ENCODE data around the gene AJAP1.

AJAP1 gene

DNA sequence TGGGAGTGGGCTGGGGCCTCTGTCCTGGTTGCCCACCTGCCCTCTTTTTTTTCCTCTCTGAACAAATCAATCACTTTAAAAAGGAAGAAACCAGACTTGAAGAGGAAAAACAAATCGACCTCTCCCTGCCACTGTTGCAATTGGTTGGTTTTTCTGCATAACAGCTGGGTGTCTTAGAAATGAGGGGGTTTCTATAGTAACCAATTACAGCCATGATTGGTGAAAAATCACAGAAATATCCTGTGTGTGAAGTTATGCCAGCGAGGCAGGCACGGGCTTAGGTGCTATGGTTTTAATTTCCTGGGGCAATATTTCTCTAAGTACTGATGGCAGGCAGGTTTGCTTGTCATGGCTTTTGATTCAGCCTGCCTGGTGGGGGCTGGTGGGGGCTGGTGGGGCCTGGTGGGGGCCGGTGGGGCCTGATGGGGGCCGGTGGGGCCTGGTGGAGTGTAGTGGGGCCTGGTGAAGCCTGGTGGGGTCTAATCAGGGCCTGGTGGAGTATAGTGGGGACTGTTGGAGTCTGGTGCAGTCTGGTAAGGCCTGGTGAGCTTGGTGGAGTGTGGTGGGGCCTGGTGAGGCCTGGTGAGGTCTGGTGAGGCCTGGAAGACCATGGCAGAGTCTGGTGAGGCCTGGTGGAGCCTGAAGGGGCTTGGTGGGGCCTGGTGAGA lies 54.6 kb downstream of the AJAP1 start:
- DNase-seq = no peak

DNA sequence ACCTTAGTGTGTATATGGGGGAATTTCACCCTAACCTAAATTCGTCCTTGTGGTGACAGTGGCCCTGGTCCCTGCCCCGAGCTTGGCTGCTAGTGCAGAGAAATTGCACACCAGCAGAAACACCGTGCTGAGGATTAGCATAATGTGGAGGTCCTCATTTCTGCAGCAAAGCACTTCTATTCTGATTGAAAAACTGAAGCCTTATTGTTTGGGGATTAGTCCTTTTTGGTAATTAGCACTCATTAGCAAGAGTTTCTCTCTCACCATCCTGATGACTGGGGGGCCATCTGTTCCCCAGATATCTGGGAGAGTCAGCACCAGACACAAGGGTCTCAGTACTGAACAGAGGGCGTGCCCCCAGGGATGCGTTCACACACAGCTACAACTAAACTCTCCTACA lies 55.2 kb downstream of the AJAP1 start:
- DNase-seq = no peak

DNA sequence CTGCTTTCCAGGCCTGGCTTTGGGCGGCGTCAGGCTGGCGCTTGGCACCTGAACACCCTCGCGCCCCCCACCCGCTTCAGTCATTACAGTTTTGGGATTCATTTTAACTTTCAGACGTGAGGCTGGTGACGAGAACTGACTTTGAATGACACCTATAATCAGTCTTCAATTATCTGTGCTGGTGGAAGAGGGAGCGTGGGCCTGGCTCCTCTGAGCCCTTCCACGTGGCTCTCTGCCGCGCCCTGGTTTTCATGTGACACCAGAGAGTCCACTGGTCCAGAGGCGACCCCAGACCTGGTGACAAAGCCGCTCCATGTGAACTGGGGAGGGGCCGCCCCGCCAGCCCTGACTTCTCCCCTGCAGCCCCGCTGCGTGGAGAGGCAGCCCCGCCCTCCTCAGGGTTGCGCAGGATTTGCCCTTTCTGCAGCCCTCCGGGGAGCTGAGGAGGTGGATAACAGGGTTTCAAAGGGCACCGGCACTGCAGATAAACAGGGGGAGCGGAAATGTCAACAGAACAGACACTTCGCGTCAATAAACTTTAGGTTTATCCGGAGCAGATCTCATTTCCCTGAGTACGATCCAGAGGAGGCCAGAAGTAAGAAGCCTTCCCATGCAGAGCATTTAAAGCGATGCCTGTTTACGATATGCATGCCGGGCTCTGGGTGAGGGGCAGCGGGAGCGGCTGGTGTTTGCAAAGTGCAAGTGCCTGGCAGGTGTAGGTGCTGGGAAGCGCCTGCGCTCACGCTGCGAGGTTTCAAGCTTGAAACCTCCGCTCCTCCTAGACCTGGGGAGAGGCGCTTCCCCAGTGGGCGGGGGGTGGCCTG lies 56.4 kb downstream of the AJAP1 start:
- no peak for DNase-seq

DNA sequence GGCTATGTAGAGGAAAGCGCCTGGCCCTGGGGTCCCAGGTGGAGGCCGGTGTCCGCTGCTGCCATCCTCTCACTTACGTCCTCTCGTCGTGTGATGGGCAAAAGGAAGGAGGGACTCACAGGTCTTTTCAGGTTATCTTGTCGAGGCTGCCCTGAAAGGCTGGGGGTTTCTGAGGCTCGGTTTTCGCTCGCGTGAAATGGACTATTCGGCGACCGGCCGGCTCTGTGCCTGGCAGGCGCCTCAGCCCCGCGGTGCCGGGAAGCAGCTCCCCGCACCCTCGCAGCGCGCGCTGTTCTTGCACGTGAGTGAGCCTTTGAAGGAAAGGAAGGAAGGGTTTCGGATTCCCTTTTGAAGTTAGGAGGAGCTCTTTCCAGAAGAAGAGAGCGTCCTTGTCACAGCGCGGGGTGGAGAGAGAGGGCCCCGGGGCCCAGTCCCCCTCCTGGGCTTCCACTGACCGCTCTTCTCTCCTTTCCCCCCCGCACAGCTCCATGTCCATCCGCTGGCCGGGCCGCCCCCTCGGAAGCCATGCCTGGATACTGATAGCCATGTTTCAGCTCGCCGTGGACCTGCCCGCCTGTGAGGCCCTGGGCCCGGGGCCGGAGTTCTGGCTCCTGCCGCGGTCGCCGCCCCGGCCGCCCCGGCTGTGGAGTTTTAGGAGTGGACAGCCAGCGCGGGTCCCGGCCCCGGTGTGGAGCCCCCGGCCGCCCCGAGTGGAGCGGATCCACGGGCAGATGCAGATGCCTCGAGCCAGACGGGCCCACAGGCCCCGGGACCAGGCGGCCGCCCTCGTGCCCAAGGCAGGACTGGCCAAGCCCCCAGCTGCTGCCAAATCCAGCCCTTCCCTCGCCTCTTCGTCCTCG lies 57.2 kb downstream of the AJAP1 start:
- DNase-seq = no peak

DNA sequence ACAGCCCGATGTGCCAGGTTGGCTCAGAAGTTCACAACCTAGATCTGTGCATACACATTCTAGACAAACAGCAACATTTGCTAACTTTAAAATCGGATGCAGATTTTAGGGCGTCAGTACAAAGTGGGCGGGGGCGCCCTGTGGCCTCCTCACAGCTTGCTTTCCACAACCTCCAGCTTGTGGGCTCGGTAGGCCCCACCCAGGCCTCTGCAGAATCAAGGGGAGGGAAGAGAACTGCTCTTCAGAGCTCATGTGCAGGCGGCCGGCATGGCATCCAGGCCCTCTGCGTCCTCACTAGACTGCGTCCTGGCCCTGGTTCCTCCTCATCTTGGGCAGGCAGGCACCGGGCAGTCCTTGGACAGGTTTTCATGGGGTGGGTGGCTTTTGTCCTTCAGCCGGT lies 59.3 kb downstream of the AJAP1 start:
- no peak for DNase-seq

DNA sequence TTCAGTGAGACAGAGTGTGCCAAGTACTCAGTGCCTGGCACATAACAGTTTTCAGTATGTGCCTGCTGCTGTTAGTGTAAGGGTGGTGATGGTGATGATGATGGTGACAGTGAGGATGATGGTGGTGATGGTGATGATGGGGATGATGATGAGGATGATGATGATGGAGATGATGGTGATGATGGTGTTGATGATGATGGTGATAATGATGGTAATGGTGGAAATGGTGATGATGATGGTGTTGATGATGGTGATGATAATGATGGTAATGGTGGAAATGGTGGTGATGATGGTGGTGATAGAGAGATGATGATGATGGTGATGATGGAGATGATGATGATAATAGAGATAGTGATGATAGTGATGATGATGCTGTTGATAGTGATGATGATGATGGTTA lies 62.0 kb downstream of the AJAP1 start:
- no peak for DNase-seq

DNA sequence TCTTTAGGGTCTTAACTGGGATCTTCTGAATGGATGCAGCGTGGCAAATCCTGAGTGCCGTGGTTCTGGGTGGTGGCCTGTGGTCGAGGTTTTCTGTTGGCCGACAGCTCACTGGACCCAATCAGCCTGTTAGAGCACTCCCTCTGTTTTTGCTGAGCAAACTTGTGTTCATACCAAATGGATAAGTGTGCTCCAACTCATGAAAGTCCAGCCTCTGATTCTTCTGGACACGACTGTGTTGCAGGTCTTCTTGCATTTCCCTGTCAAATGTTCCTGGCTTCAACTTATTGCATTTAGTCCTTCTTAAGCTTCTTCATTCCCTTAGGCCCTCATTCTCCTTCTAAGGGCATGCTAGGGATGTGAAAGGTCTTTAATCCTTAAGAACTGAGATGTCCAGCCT lies 63.7 kb downstream of the AJAP1 start:
- no peak for DNase-seq

DNA sequence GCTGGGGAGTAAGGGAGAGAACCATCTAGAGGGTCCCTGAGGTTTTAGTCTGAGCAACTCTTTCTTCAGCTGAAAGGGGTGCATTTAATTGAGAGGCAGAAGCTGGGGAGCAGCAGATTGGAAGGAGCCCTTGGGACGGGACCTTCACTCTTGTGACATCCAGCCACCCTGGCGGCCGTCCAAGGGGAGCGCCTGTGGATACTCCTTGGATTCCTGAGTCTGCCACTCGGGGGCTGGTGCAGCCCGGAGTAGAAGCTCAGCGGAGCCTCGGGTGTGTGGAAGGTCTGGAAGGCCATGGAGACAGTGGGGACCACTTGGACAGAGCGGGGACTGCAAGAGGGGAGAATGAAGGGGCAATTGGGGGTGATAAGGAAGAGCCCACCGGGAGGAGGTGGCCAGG lies 68.7 kb downstream of the AJAP1 start:
- DNase-seq = no peak

DNA sequence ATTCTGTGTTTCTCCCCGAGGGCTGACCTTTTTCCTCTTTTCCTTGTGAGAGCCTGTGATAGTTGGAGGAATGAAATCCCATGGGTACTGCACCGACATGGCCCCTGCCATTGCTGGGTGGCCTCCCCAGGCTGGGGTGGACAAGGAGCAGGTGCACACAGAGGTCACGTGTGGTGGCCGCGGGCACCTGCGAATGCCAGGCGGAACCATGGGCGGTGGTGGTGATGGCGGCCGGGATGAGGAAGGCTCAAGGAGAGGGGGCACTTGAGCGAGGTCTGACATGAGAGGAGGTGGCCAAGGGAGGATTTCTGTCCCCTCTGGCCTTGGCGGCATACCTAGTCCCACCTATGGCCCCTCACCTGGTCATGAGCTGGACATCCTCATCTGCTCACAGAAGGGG lies 69.6 kb downstream of the AJAP1 start:
- no peak for DNase-seq

DNA sequence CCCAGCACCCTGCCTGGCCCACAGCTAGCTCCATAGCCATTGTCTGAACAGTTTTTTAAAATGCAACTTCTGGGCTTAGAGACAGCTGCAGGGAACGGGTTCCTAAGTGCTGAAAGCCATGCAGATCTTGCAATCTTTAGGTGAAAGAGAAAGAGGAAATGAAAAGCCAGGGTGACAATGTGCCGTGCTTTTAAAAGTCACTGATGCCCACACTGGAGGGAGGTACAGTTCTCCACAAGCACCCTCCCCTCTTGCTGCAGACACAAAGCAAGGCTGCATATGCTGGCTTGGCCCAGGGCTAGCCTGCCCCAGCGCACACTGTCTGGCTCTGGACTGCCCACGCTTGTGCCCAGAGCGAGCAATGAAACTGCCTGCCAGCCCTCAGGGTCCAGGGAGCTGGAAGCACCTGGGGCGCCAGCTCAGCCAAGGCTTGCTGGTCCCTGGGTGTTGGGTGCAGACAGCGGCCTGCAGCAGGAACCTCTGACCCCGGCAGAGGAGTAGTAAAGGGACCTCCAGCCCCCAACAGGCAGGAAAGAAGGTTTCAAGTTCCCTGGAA lies 70.4 kb downstream of the AJAP1 start:
- DNase-seq = no peak

DNA sequence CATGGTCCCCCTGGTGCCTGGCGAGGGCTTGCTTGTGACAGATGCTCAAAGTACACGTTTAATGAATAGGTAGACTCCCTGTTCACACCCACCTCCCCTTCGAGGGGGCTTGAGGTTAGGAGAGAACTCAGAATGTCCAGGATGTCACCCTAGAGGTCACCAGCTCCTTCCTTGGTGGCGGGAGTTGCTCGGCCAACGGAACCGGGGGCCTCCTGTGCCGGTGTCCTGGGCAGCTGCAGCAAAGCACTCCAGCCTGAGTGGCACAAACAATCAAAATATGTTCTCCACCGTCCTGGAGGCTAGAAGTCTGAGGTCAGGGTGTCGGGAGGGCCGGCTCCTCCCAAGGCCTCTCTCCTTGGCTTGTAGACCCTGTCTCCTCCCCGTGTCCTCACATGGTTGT lies 71.0 kb downstream of the AJAP1 start:
- no peak for DNase-seq

DNA sequence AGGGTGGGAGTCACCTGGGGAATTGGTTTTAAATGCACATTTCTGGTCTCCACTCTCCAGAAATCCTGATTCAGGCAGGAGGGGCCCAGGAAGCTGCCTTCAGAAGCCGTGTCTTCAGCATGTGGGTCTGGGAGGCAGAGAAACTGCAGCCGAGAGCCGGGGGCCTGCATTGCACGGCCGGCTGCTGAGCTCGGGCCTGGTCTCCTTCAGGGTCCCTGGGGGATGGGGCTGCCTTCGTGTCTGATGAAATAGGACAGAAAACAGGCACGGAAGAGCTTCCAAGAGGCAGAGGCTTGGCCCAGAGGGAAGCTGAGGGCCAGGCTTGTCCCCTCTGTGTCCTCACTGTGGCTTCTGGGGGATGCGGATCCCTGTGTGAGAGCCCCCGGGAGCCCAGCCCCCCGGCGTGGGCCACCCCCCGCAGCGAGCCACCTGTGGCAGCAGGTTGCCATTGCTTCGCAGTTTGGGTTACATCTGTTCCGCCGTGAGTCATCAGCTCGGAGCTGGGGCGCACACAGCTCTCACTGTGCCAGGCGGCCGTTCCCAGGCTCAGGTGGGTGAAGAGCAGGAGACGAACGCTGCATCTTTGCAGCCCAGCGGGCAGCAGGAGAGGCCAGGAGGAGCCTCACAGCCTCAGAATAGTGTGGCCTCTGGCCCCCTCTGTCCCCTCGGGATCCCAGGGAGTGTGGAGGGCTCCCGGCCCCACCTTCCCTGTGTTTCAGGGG lies 72.4 kb downstream of the AJAP1 start:
- no peak for DNase-seq

DNA sequence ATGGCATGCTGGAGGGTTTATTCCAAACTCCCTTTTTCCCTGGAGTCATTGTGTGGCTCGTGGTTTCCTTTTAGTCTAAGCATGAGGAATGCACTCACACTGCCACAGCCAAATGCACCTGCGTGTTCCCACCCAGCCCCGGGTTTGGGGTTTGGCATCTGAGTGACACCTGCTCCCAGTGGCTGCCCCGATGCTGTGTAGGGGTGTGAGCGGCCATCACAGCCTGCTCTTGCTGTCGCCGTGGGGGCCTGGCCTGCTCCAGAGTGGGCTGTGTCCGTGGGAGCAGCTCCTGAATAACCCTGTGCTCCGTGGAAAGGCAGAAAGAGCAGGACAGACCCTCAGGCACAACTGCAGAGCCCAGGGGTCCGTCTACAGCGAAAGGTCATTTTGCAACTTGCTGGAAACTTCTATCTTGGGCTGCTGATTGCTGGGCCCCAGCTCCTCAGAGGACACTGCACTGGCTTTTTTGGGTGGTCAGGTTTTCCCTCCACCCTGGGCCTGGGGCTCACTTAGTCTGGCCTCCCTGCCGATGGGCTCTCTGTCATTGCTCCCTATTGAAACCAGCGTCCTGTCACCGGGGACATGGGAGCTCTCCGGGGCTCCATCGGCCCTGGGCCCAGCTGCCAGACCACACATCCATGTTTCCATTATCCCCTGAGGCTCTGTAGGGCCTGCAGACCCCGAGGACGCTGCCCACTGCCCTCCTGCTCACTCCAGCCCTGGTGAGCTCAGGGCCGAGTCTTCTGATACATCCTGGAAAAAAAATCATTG lies 74.1 kb downstream of the AJAP1 start:
- no peak for DNase-seq

DNA sequence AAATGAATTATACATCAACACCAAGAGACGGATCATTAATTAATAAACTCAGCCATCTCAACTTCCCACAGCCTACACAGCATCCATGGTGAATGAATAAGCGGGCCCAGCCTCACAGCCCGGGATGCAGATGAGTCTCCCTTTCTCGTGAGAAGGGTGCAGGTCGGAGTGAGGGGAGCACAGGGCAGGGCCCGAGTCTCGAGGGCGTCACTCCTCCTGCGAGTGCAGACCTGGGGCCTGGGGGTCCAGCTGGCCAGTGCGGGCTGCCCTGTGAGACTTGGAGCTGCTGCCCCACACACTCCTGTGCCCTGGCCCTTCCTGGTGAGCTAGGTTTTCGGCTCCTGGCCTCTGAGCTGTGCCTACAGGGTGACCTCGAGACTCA lies 74.7 kb downstream of the AJAP1 start:
- DNase-seq = no peak

DNA sequence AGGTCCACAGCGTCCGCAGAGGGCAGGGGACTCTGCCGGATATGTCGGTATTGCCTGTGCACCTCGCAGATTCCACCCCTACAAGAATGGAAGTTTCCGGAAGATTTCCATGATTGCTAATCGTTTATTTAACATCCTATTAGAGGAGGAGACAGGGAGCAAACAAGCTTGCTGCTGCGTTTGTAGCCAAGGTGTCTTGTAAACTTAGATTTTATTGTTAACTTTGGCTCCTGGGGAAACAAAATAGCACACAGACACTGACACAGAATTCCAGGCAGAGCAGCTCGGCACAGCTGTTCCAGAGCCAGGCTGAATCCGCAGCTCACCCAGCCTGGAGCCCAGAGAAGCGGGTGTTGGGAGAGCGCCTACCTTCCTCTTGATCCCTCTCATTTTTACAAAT lies 75.7 kb downstream of the AJAP1 start:
- DNase-seq = no peak

DNA sequence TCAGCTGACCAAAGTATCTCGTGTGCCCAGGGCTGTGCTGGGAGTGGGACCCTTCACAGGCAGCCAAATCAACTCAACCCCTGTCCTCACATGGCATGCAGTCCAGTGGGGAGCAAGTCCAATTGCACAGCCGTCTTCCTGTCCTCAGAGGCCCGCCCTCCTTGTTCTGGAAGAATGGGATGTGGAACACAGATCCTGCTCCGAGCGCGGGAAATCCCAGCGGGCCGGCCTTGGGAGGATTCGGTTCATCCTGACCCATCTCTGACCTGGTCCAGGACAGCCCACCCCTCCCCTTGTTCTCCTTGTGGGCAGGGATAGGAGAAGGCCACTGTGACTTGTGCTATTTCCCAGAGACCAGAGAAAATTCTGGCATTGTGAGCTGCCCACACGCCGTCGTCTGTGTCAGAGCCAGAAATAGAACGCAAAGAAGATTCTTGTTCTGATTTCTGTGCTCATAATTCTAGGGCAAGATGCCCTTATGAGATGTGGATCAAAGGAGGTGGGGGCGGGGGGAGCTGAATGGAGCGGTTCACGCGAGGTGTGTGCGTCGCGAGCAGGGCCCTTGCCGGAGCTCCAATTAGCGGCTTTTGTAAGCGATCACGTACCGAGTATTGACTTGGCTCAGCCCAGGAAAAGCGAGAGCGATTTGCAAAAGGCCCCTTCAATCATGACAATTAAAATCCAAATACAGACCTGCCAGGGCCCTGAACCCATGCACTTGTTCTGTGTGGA lies 79.2 kb downstream of the AJAP1 start:
- DNase-seq = no peak

DNA sequence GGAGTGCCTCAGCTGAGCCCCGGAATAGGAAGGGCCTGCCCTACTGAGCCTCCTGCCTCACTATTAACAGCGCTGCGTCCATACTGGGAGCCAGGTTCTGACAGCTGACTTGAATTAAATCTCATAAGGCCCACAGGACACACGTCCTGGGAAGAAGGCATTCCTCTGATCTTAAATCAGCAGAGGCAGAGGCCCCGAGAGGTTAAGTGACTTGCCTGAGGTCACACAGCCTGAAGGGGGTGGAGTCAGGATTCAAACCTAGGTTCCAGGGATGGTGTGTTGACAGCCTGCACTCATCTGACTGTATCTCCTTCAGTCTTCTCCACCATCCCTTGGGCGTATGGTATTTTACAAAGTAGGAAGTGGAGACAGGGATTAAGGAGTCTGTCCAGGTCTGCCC lies 79.8 kb downstream of the AJAP1 start:
- DNase-seq = no peak

DNA sequence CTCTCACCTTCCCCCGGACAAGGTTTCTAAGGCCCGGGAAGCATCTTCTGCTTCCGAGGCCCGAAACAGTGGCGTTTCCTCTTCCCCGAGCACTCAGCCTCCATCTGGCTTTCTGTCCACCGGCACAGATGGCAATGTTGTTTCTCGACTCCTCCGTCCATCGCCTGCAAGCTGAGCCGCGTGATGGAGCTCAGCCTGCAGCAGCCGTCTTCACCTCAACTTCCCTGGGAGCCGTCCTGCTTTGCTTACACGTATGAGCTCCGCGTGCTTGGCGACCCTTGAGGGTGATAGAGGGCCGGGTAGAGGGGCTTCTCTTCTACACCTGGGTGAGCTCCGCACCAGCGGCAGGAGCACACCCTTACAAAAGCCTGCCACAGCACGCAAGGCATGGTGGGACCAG lies 80.4 kb downstream of the AJAP1 start:
- no peak for DNase-seq

DNA sequence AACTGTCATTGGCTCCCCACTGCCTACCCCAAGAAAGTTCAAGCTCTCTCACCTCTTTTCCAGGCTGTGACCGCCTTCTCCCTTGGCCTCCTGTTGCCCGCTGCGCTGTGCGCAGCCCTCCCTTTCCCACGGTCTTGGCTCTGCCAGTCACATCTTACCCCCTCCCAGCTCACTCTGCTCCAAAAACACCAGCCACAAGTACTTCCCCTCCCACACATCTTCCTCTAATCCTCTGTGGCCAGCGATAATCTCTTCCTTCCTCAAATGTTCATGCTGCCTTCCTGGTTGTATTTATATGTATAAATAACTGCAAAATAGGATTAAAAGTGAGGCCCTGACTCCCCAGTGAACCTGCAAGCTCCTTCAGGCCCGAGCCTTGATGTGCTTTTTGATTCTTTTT lies 81.8 kb downstream of the AJAP1 start:
- no peak for DNase-seq

DNA sequence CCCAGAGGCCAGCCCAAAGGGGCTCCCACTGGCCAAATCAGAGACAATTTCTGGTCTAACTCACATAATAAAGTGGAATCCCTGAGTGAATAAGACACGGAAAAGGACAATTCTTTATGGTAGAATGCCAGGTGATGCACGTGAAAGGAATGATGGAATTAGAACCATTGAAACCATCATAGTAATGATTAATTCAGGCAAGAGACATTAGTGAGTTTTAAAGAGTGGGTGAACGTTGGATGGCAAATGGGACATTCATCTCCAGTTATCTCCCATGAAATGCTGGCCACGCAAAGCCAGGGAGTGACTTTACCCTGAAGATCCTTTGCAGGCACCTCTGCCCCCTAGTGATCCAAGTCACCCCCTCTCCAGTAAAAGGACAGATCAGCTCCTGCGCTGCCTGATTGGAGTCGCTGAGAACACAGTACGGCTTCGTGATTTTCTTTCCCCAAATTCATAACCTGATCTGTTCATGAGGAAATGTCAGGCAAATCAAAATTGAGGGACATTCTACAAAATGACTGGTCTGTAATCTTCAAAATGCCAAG lies 87.5 kb downstream of the AJAP1 start:
- no peak for DNase-seq
